Measurements from ENCODE around the gene NELL1.

The NELL1 gene

GRCh38 chr11:20668844-20669819, at the start of gene NELL1:
TSS of gene NELL1 (plus strand) at chr11:20669586.
- Histone ChIP-seq H3K9me3 (ENCODE audit: control insufficient read depth in 1 of 2, low read length in 2 of 2) (peaks cover 0 to 5% of the 10 kb centered on the region in 2 donors), H3K4me1 (ENCODE audit: control insufficient read depth in 1 of 2, insufficient read depth in 2 of 2, low read length in 2 of 2) (no peaks in the 10 kb centered on the region), H3K27me3 (ENCODE audit: control insufficient read depth in 1 of 2, insufficient read depth in 2 of 2, low read length in 2 of 2) (peaks cover 37 to 52% of the 10 kb centered on the region in 2 donors), H3K9ac (ENCODE audit: low read depth in 1 of 2, low read length in 2 of 2) (no peak within 1 kb of the TSS), H3K36me3 (ENCODE audit: control insufficient read depth in 1 of 2, insufficient read depth in 2 of 2, low read length in 2 of 2) (no peaks in the 10 kb centered on the region), H3K27ac (ENCODE audit: low read depth, low read length) (no peak within 1 kb of the TSS), H3K4me3 (ENCODE audit: low read depth in 1 of 2, low read length in 2 of 2) (peak within 1 kb of the TSS in 1 of 2 donors; percentile 28)

GRCh38 chr11:20620988-20621387, 48.4 kb upstream of the NELL1 start:
- H3K27me3 ChIP-seq (ENCODE audit: control insufficient read depth in 1 of 2, insufficient read depth in 2 of 2, low read length in 2 of 2): no peaks in the 10 kb centered on the region
- no peaks in the 10 kb centered on the region for H3K36me3 ChIP-seq (ENCODE audit: control insufficient read depth in 1 of 2, insufficient read depth in 2 of 2, low read length in 2 of 2)
- no peak overlapping the region for H3K9ac ChIP-seq (ENCODE audit: low read depth in 1 of 2, low read length in 2 of 2)
- H3K4me3 ChIP-seq (ENCODE audit: low read depth in 1 of 2, low read length in 2 of 2): no peak overlapping the region
- H3K27ac ChIP-seq (ENCODE audit: low read depth, low read length): no peak overlapping the region
- no peaks in the 10 kb centered on the region for H3K9me3 ChIP-seq (ENCODE audit: control insufficient read depth in 1 of 2, low read length in 2 of 2)
- H3K4me1 ChIP-seq (ENCODE audit: control insufficient read depth in 1 of 2, insufficient read depth in 2 of 2, low read length in 2 of 2): no peaks in the 10 kb centered on the region

DNA sequence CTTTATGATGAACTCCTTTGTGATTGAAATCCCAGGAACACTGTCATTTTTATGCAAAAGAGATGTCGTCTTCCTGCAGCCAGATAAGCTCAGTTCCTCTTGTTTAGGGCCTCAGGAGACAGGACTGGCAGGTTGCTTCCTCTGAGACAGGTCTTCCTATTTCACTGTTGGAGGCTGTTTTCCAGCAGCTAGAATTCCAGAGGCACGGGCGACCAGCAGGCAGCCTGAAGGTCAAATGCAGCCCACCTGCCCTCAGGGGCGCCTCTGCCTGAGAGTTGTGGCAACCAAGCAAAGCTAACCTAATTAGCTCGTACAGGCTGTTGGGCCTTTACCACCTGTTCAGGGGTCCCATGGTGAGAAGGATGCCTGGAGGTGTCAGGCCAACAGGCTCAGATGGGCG, 47.7 kb upstream of the NELL1 start:
- H3K4me3 ChIP-seq (ENCODE audit: low read depth in 1 of 2, low read length in 2 of 2): no peak overlapping the region
- H3K36me3 ChIP-seq (ENCODE audit: control insufficient read depth in 1 of 2, insufficient read depth in 2 of 2, low read length in 2 of 2): no peaks in the 10 kb centered on the region
- H3K9me3 ChIP-seq (ENCODE audit: control insufficient read depth in 1 of 2, low read length in 2 of 2): no peaks in the 10 kb centered on the region
- no peak overlapping the region for H3K9ac ChIP-seq (ENCODE audit: low read depth in 1 of 2, low read length in 2 of 2)
- H3K27ac ChIP-seq (ENCODE audit: low read depth, low read length): no peak overlapping the region
- no peaks in the 10 kb centered on the region for H3K27me3 ChIP-seq (ENCODE audit: control insufficient read depth in 1 of 2, insufficient read depth in 2 of 2, low read length in 2 of 2)
- no peaks in the 10 kb centered on the region for H3K4me1 ChIP-seq (ENCODE audit: control insufficient read depth in 1 of 2, insufficient read depth in 2 of 2, low read length in 2 of 2)

DNA sequence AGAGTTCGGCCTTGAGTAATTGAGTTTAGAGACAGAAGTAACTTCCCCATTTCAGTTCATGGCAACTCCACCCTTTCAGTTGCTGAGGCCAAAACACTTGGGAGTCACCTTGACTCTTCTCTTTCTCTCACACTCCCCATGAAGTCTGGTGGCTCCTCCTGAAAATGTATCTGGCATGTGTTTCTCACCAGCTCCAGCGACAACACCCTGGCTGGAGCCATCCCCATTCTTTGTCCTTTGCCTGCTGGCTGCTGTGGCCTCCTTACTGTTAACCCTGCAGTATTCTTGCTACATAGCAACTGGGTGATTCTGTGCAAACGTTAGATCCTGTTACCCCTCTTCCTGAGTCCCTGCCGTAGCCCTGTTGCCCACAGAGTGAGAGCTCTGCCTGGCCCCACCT, 46.1 kb upstream of the NELL1 start:
- Histone ChIP-seq H3K27me3 (ENCODE audit: control insufficient read depth in 1 of 2, insufficient read depth in 2 of 2, low read length in 2 of 2) (no peaks in the 10 kb centered on the region), H3K4me1 (ENCODE audit: control insufficient read depth in 1 of 2, insufficient read depth in 2 of 2, low read length in 2 of 2) (no peaks in the 10 kb centered on the region), H3K4me3 (ENCODE audit: low read depth in 1 of 2, low read length in 2 of 2) (no peak overlapping the region), H3K9me3 (ENCODE audit: control insufficient read depth in 1 of 2, low read length in 2 of 2) (no peaks in the 10 kb centered on the region), H3K9ac (ENCODE audit: low read depth in 1 of 2, low read length in 2 of 2) (no peak overlapping the region), H3K27ac (ENCODE audit: low read depth, low read length) (no peak overlapping the region), H3K36me3 (ENCODE audit: control insufficient read depth in 1 of 2, insufficient read depth in 2 of 2, low read length in 2 of 2) (no peaks in the 10 kb centered on the region)

- Histone ChIP-seq H3K9me3 (ENCODE audit: control insufficient read depth in 1 of 2, low read length in 2 of 2) (no peaks in the 10 kb centered on the region), H3K27me3 (ENCODE audit: control insufficient read depth in 1 of 2, insufficient read depth in 2 of 2, low read length in 2 of 2) (no peaks in the 10 kb centered on the region), H3K36me3 (ENCODE audit: control insufficient read depth in 1 of 2, insufficient read depth in 2 of 2, low read length in 2 of 2) (no peaks in the 10 kb centered on the region), H3K4me3 (ENCODE audit: low read depth in 1 of 2, low read length in 2 of 2) (no peak overlapping the region), H3K4me1 (ENCODE audit: control insufficient read depth in 1 of 2, insufficient read depth in 2 of 2, low read length in 2 of 2) (no peaks in the 10 kb centered on the region), H3K27ac (ENCODE audit: low read depth, low read length) (no peak overlapping the region), H3K9ac (ENCODE audit: low read depth in 1 of 2, low read length in 2 of 2) (no peak overlapping the region)
Observed at GRCh38 chr11:20626279-20626678, 43.1 kb upstream of the NELL1 start.

DNA sequence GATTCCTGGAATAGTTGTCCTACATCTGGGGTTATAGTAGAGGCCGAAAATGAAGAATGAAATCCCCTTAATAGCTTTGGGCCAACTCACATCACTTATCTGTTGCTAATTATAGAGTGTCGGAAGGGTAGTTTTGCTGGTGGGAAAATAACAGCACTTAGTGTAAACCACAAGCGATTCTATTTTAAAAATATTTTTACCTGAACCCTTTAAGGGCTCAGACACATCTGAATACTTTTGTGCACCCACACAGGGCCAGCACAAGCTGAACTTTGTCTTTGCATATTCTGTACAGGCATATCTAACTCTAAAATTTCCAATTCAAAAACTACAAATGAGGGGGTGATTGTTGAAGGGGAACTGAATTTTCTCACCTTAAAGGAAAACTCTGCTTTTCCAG, 42.4 kb upstream of the NELL1 start:
- H3K9me3 ChIP-seq (ENCODE audit: control insufficient read depth in 1 of 2, low read length in 2 of 2): no peaks in the 10 kb centered on the region
- no peaks in the 10 kb centered on the region for H3K4me1 ChIP-seq (ENCODE audit: control insufficient read depth in 1 of 2, insufficient read depth in 2 of 2, low read length in 2 of 2)
- H3K27me3 ChIP-seq (ENCODE audit: control insufficient read depth in 1 of 2, insufficient read depth in 2 of 2, low read length in 2 of 2): no peaks in the 10 kb centered on the region
- no peak overlapping the region for H3K27ac ChIP-seq (ENCODE audit: low read depth, low read length)
- H3K36me3 ChIP-seq (ENCODE audit: control insufficient read depth in 1 of 2, insufficient read depth in 2 of 2, low read length in 2 of 2): no peaks in the 10 kb centered on the region
- no peak overlapping the region for H3K4me3 ChIP-seq (ENCODE audit: low read depth in 1 of 2, low read length in 2 of 2)
- no peak overlapping the region for H3K9ac ChIP-seq (ENCODE audit: low read depth in 1 of 2, low read length in 2 of 2)

- Histone ChIP-seq H3K4me3 (ENCODE audit: low read depth in 1 of 2, low read length in 2 of 2) (no peak overlapping the region), H3K4me1 (ENCODE audit: control insufficient read depth in 1 of 2, insufficient read depth in 2 of 2, low read length in 2 of 2) (no peaks in the 10 kb centered on the region), H3K27me3 (ENCODE audit: control insufficient read depth in 1 of 2, insufficient read depth in 2 of 2, low read length in 2 of 2) (no peaks in the 10 kb centered on the region), H3K27ac (ENCODE audit: low read depth, low read length) (no peak overlapping the region), H3K36me3 (ENCODE audit: control insufficient read depth in 1 of 2, insufficient read depth in 2 of 2, low read length in 2 of 2) (no peaks in the 10 kb centered on the region), H3K9me3 (ENCODE audit: control insufficient read depth in 1 of 2, low read length in 2 of 2) (no peaks in the 10 kb centered on the region), H3K9ac (ENCODE audit: low read depth in 1 of 2, low read length in 2 of 2) (no peak overlapping the region)
Observed at GRCh38 chr11:20627701-20628100, 41.7 kb upstream of the NELL1 start.

GRCh38 chr11:20631519-20632168, 37.7 kb upstream of the NELL1 start:
- no peaks in the 10 kb centered on the region for H3K36me3 ChIP-seq (ENCODE audit: control insufficient read depth in 1 of 2, insufficient read depth in 2 of 2, low read length in 2 of 2)
- H3K4me3 ChIP-seq (ENCODE audit: low read depth in 1 of 2, low read length in 2 of 2): no peak overlapping the region
- no peak overlapping the region for H3K27ac ChIP-seq (ENCODE audit: low read depth, low read length)
- no peak overlapping the region for H3K9ac ChIP-seq (ENCODE audit: low read depth in 1 of 2, low read length in 2 of 2)
- H3K9me3 ChIP-seq (ENCODE audit: control insufficient read depth in 1 of 2, low read length in 2 of 2): no peaks in the 10 kb centered on the region
- H3K4me1 ChIP-seq (ENCODE audit: control insufficient read depth in 1 of 2, insufficient read depth in 2 of 2, low read length in 2 of 2): no peaks in the 10 kb centered on the region
- no peaks in the 10 kb centered on the region for H3K27me3 ChIP-seq (ENCODE audit: control insufficient read depth in 1 of 2, insufficient read depth in 2 of 2, low read length in 2 of 2)

DNA sequence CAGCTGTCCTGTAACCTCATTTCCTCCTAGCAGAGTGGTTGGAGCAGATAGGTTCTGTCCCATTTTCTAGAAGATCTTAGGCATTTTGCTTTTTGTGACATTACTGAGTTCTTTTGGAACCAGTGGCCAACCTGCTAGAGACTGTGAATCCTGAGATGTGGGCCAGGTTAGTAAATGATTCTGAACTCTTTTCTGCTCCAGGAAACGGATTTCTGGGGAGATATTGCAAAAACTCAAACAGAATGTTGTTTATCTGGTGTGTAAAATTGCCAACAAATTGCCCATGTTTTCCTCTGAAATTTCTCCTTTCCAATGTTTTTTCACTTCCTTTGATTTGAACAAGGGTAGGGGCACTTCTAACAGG, 37.2 kb upstream of the NELL1 start:
- H3K4me3 ChIP-seq (ENCODE audit: low read depth in 1 of 2, low read length in 2 of 2): no peak overlapping the region
- no peaks in the 10 kb centered on the region for H3K9me3 ChIP-seq (ENCODE audit: control insufficient read depth in 1 of 2, low read length in 2 of 2)
- H3K36me3 ChIP-seq (ENCODE audit: control insufficient read depth in 1 of 2, insufficient read depth in 2 of 2, low read length in 2 of 2): no peaks in the 10 kb centered on the region
- no peak overlapping the region for H3K9ac ChIP-seq (ENCODE audit: low read depth in 1 of 2, low read length in 2 of 2)
- no peak overlapping the region for H3K27ac ChIP-seq (ENCODE audit: low read depth, low read length)
- H3K27me3 ChIP-seq (ENCODE audit: control insufficient read depth in 1 of 2, insufficient read depth in 2 of 2, low read length in 2 of 2): no peaks in the 10 kb centered on the region
- H3K4me1 ChIP-seq (ENCODE audit: control insufficient read depth in 1 of 2, insufficient read depth in 2 of 2, low read length in 2 of 2): no peaks in the 10 kb centered on the region

DNA sequence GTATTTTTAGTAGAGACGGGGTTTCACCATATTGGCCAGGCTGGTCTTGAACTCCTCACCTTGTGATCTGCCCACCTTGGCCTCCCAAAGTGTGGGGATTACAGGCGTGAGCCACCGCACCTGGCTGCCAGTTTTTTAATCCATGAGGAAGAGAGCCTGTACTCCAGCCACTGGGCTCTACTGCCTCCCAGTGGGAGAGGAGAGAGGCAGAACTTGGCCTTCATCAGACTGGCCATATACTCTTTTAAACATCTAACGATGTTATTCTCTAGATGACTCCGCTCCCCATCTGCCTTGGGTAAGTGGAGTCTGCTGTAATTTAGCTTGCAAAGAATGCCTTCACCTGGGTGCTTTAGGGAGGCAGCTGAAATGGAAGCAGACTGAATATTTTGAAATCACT, 35.3 kb upstream of the NELL1 start:
- Histone ChIP-seq H3K9ac (ENCODE audit: low read depth in 1 of 2, low read length in 2 of 2) (no peak overlapping the region), H3K9me3 (ENCODE audit: control insufficient read depth in 1 of 2, low read length in 2 of 2) (no peaks in the 10 kb centered on the region), H3K4me1 (ENCODE audit: control insufficient read depth in 1 of 2, insufficient read depth in 2 of 2, low read length in 2 of 2) (no peaks in the 10 kb centered on the region), H3K36me3 (ENCODE audit: control insufficient read depth in 1 of 2, insufficient read depth in 2 of 2, low read length in 2 of 2) (no peaks in the 10 kb centered on the region), H3K27ac (ENCODE audit: low read depth, low read length) (no peak overlapping the region), H3K27me3 (ENCODE audit: control insufficient read depth in 1 of 2, insufficient read depth in 2 of 2, low read length in 2 of 2) (peaks cover 0 to 5% of the 10 kb centered on the region in 2 donors), H3K4me3 (ENCODE audit: low read depth in 1 of 2, low read length in 2 of 2) (no peak overlapping the region)

Measured in duodenal mucosa (tissue), 2 donors.